Measurements from ENCODE around the gene KLHL7.
"Not testable (repeated sequence)": the region's sequence is repeated elsewhere in the genome, so short reads cannot be mapped to it uniquely, and the experiment has no call there.

The KLHL7 gene

GRCh38 chr7:23107781-23108180 lies 2.2 kb downstream of the KLHL7 start:
- no peak for DNase-seq

DNA sequence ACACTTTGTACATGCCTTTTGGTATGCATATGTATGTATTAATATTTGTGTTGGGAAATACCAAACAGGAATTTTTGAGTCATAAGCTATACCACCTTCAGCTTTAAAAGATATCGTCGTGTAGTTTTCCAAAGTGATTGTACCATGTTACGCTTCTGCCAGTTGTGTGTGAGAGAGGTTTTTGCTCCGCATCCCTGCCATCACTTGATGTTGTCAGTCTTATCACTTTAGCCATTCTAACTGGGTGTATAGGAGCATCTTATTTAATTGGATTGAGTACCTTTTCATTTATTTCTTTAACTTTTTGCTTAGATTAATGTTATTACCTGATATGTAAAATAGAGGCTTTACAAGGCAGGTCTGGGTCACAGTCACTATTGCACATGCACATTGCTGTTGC lies 3.4 kb downstream of the KLHL7 start:
- DNase-seq: no peak

DNA sequence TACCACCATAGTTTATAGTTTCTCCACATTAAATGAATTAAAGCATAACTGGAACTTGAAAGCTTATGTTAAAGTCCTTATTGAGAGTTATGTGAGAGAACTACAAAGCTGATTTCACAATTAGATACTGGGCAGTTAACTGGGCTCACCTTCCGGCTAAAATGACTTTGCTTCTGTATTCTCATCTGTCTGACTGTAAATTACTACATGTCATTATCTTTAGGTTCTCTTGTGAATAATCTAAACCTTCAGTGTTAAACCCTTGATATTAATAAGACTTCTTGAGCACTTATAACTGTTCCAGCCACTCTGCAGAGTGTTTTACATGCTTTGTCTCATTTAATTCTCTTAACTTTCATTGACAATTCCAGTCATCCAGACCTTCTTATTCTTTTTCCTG lies 3.9 kb downstream of the KLHL7 start:
- no peak for DNase-seq

DNA sequence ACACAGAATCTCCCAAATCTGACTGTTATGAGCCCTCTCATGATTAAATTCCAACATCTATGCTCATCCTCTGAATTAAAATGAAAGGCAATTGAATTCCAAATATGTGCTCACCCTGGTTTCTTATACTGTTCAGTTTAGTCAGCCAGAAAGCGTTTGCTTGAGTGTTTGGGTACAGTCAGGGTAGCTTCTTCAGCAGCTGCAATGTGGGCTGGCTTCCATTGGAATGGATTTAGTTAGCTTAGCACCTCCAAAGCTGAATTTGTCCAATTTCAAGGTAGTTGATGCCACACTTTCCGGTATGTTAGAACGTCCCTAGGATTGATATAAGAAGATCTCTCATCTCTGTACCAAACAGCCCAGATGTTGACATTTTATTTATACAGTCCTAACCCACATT lies 9.3 kb downstream of the KLHL7 start:
- no peak for DNase-seq

GRCh38 chr7:23115991-23116390 lies 10.4 kb downstream of the KLHL7 start:
- DNase-seq: no peak

GRCh38 chr7:23117841-23118240 lies 12.3 kb downstream of the KLHL7 start:
- DNase-seq: no peak

DNA sequence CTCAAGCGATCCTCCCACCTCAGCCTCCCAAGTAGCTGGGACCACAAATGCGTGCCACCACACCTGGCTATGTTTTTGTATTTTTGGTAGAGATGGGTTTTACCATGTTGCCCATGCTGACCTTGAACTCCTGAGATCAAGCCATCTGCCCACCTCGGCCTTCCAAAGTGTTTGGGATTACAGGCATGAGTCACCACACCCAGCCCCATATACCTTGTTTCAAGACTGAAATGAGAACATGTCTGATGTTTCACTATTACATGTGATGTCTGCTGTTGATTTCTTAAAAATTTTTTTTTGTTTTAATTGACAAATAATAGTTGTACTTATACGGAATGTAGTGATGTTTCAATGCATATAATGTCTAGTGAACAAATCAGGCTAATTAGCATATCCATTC lies 14.5 kb downstream of the KLHL7 start:
- no peak for DNase-seq

GRCh38 chr7:23121165-23121564 lies 15.6 kb downstream of the KLHL7 start:
- no peak for DNase-seq

GRCh38 chr7:23123007-23123406 lies 17.4 kb downstream of the KLHL7 start:
- no peak for DNase-seq

DNA sequence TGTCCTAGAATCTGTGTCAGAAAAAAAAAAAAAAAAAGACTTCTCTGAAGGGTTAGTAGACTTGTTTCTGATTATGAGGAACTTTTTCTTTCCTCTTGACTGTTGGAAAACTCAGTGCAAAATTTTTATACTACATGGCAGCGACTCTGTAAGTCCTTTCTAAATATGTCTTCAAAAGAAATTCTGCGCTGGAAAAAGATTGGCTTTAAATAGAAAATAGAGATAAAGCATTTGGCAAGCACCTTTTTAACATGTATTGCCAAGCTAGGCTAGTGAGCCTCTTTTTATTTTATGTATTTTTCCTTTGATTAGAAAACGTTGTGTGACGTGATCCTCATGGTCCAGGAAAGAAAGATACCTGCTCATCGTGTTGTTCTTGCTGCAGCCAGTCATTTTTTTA lies 17.9 kb downstream of the KLHL7 start:
- no peak for DNase-seq

DNA sequence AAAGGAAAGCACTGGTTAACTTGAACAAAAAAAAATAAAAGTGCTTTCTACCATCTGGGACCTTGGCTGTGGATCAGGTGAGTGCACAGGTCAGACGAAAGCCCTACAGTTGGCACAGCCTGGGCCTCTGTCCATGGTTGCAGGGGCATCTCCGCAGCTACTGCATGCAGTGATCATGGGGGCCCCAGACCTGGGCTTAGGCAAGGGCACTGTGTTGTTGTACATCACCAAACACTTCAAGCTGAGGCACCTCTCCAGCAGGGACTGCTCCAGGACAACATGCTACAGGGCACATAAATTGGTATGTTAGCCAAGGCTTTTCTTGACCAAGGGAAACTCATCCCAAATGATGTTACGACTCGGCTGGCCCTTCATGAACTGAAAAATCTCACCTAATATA lies 23.5 kb downstream of the KLHL7 start:
- DNase-seq: no peak

DNA sequence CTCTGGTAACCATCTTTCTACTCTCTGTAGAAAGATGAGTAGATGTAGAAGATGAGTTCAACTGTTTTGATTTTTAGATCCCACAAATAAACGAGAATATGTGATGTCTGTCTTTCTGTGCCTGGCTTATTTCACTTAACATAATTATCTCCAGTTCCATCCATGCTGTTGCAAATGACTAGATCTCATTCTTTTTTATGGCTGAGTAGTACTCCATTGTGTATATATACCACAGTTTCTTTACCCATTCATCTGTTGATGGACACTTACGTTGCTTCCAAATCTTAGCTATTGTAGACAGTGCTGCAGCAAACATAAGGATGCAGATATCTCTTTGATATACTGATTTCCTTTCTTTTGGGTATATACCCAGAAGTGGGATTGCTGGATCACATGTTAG lies 26.2 kb downstream of the KLHL7 start:
- not testable (repeated sequence) for DNase-seq

DNA sequence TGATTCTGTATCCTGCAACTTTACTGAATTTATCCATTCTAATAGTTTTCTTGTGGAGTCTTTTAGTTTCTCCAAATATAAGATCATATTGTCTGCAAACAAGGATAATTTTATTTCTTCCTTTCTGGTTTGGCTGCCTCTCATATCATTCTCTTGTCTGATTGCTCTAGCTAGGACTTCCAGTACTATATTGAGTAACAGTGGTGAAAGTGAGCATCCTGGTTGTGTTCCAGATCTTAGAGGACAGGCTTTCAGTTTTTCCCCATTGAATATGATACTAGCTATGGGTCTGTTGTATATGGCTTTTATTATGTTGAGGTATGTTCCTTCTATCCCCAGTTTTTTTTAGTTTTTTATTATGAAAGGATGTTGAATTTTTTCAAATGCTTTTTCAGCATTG lies 28.2 kb downstream of the KLHL7 start:
- no peak for DNase-seq

DNA sequence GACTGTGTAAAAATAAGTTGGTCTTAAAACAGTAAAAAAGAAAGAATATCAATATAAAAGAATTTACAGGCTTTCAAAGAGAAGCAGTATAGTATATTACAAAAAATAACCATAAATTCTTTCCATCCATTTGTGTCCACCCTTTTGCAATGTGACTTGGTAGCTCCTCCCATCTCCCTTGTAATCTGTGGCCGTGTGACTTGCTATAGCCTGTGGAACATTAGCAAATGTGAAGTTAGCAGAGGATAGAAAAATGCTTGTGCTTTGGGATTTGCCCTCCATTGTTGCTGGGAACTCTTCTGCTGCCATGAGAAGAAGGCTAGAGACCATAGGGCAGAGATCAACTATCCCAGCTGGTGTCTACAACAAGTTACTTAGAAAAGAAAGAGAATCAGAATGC lies 30.2 kb downstream of the KLHL7 start:
- DNase-seq: no peak

DNA sequence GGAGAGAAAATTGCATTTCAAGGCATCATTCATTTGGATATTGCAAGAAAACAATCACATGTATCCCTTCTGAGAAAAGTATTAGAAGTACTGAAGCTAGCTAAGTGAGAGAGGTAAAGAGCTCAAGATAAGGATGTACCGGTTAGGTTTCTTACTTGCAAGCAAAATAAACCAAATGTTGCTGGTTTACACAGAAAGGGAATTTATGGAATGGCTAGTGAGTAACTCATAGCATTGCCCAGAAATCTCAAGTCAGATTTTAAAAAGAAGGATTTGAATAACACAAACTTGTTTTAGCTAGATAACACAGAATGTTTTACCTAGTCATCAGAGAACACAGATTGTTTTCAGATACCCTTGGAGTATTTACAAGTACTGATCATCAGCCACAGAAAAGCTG lies 30.6 kb downstream of the KLHL7 start:
- no peak for DNase-seq

- no peak for DNase-seq
Measured at GRCh38 chr7:23157679-23158078, 52.1 kb downstream of the KLHL7 start.

GRCh38 chr7:23158546-23158945 lies 53.0 kb downstream of the KLHL7 start:
- no peak for DNase-seq

DNA sequence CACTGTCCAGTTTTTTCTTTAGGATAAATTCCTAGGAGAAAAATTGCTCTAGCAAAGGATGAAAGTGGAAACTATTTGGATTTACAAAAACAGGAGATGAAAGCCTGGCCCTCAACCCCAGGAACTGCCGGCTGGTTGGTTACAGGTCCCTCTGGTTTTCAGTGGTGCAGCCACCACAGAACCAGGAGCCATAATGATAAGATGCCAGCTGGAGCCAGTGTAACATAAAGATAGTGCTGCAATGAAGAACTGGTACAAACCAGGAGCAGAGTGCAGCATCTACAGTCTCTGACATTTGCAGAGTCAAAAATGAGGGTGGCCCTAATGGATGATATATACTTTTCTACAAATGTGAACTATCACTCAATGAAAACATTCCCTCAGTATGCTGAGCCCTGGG lies 55.9 kb downstream of the KLHL7 start:
- no peak for DNase-seq

GRCh38 chr7:23164846-23165245 lies 59.3 kb downstream of the KLHL7 start:
- DNase-seq: no peak

- DNase-seq: no peak
Measured at GRCh38 chr7:23165316-23165715, 59.7 kb downstream of the KLHL7 start.

GRCh38 chr7:23167691-23168090 lies 62.1 kb downstream of the KLHL7 start:
- DNase-seq: no peak

- DNase-seq: no peak
Measured at GRCh38 chr7:23168111-23168885, 62.7 kb downstream of the KLHL7 start.

- DNase-seq: no peak
Measured at GRCh38 chr7:23175938-23176337, 70.4 kb downstream of the KLHL7 start.

DNA sequence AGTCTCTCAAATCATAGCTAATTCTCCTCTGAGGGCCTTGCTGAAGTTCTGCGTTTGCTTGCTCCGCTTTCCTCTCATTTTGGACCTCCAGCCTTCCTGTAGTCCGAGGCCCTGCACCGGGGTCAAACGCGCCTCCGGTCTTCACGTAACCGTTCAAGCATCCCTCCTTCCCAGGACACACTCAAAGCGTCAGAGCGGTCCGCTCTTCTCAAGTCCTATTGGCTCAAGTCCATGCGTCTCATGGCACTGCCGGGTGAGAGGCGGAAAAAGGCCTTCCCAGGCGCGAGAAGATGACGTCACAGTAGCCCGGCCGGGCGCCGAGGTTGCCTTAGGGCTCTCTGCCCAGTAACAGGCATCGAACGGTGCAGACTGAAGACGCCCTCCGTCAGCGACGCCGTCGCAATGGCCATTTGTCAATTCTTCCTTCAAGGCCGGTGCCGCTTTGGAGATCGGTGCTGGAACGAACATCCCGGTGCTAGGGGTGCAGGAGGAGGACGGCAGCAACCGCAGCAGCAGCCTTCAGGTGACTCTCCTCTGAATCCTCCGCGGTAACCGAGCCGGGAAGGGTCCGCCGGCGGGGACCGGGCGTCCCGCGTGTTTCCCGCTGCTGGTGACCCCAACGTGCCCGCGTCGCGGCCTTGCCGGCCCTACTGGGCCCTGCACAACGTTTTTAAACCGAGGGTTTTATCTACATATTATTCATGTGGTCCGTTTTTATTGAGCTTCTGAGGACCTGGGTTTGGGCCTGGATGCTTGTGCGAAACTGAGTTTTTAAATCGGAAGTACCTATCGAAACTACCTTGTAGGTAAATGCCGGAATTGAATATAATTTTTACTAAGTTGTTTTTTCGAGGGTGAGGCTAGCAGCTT lies 76.3 kb downstream of the KLHL7 start, which contains the start of gene NUP42:
Gene NUP42, plus strand, starts transcription at position 365 of the 870 bp plus-strand sequence. Its CDS starts 38 bp downstream, at position 403.
- peak; percentile 94 for DNase-seq
